LHCN-M2 (cell line): ENCODE data around the gene PSEN2. TPM values are rescaled to one million over a fixed set of nuclear protein-coding genes. Genes with fewer than 3 reads are reported as not detected.

Experiments
- DNase-seq: peaks from one replicate; pipeline ENCODE4 v3.0.0-alpha.2; 2012; ENCODE audit warnings: low read depth
- total RNA-seq: library from RNA; depleted of rRNA; stranded (reverse); fragments of >200 nt; gene quantifications from 2 replicates; pipeline ENCODE4 v1.2.3, GENCODE V29; 2014

Gene PSEN2
- total RNA-seq, 1 experiment from 2014 or later, result 28.0 TPM

GRCh38 chr1:226884966-226885820, 14.8 kb downstream of the PSEN2 start:
- no peak for DNase-seq

- DNase-seq, result no peak
Observed at GRCh38 chr1:226886122-226886901, 15.9 kb downstream of the PSEN2 start.

- no peak for DNase-seq
Observed at GRCh38 chr1:226887006-226887405, 16.6 kb downstream of the PSEN2 start.

- no peak for DNase-seq
Observed at GRCh38 chr1:226888021-226888420, 17.6 kb downstream of the PSEN2 start.

- DNase-seq, result no peak
Observed at GRCh38 chr1:226888816-226889215, 18.4 kb downstream of the PSEN2 start.

- no peak for DNase-seq
Observed at GRCh38 chr1:226889616-226890330, 19.4 kb downstream of the PSEN2 start.

GRCh38 chr1:226890331-226891108, 20.1 kb downstream of the PSEN2 start:
- DNase-seq, result no peak

GRCh38 chr1:226891346-226891745, 20.9 kb downstream of the PSEN2 start:
- no peak for DNase-seq

- DNase-seq, result no peak
Observed at GRCh38 chr1:226891846-226892523, 21.6 kb downstream of the PSEN2 start.

- DNase-seq, result no peak
Observed at GRCh38 chr1:226892524-226892875, 22.1 kb downstream of the PSEN2 start.

GRCh38 chr1:226893936-226894335, 23.5 kb downstream of the PSEN2 start:
- no peak for DNase-seq

- no peak for DNase-seq
Observed at GRCh38 chr1:226894826-226895225, 24.4 kb downstream of the PSEN2 start.

GRCh38 chr1:226895644-226896043, 25.2 kb downstream of the PSEN2 start:
- DNase-seq, result no peak

GRCh38 chr1:226898246-226898645, 27.8 kb downstream of the PSEN2 start:
- DNase-seq, result no peak

- DNase-seq, result peak; percentile 26
Observed at GRCh38 chr1:226901421-226901820, 31.0 kb downstream of the PSEN2 start.

GRCh38 chr1:226902601-226903000, 32.2 kb downstream of the PSEN2 start:
- DNase-seq, result no peak

- peak; percentile 19 for DNase-seq
Observed at GRCh38 chr1:226903819-226904716, 33.7 kb downstream of the PSEN2 start.

GRCh38 chr1:226904772-226905171, 34.4 kb downstream of the PSEN2 start:
- DNase-seq, result no peak

GRCh38 chr1:226908419-226908818, 38.0 kb downstream of the PSEN2 start:
- no peak for DNase-seq

- peak; percentile 5 for DNase-seq
Observed at GRCh38 chr1:226908913-226909312, 38.5 kb downstream of the PSEN2 start.
